Body of pancreas (tissue), 4 donors: ENCODE measurements around the gene ECEL1. TPM values are rescaled to one million over a fixed set of nuclear protein-coding genes. Genes with fewer than 3 reads are reported as not detected.

ENCODE experiments used
- ATAC-seq: fragments of 150-250 bp; one replicate; pipeline ENCODE4 v1.9.1; 2016
- DNase-seq, 4 donors: peaks; one replicate each; pipeline ENCODE4 v3.0.0-alpha.2; 2019
- H3K27ac ChIP-seq, 4 donors: fragments of 200-600 bp; sonication (generic); 1 replicate in 3 of 4; 2 replicates in 1 of 4; pipeline versions ENCODE4 v1.5.1 to v1.6.1; 2016 to 2019; ENCODE audit warnings: mild to moderate bottlenecking in 1 of 4, mixed read lengths in 1 of 4, moderate library complexity in 1 of 4
- H3K27me3 ChIP-seq, 2 donors: fragments of 200-600 bp; sonication (generic); one replicate each; pipeline ENCODE4 v1.6.0; 2016; ENCODE audit warnings: mild to moderate bottlenecking in 1 of 2
- H3K36me3 ChIP-seq, 2 donors: fragments of 200-600 bp; sonication (generic); replicated peaks in 1 of 2; 2 replicates each; pipeline ENCODE4 v1.5.1; 2016; ENCODE audit warnings: low read depth in 2 of 2; ENCODE audit not compliant: insufficient read depth in 1 of 2
- H3K4me1 ChIP-seq: fragments of 200-600 bp; sonication (generic); one replicate; pipeline ENCODE4 v1.6.0; 2016
- H3K4me3 ChIP-seq, 2 donors: fragments of 200-600 bp; sonication (generic); 1 replicate in 1 of 2; 2 replicates in 1 of 2; pipeline ENCODE4 v1.5.1; 2016 to 2019
- H3K9me3 ChIP-seq, 3 donors: fragments of 200-600 bp; sonication (generic); 1 replicate in 2 of 3; 2 replicates in 1 of 3; pipeline ENCODE4 v1.5.1; 2016
- POLR2A ChIP-seq, 3 donors: fragments of 450-650 bp; IDR thresholded peaks; one replicate each; pipeline ENCODE4 v1.6.1; 2016; ENCODE audit warnings: antibody characterized with exemption in 3 of 3, mild to moderate bottlenecking in 2 of 3
- WGBS, 2 donors: methylation state at CpG; one replicate each; pipeline ENCODE4 v1.1.5; 2017; 5-methylcytosine and 5-hydroxymethylcytosine counted together
- intact Hi-C: fragments of 100-400 bp; cut with DNase I; formaldehyde crosslinking; loops from one replicate; pipeline ENCODE4 v1.15.1; 2023
- total RNA-seq, 2 donors: library from RNA; depleted of rRNA; stranded (reverse); fragments of >200 nt; gene quantifications; one replicate each; pipeline ENCODE4 v1.1.0, GENCODE V29; 2016
- TF ChIP-seq, protein P1 (sequence below), 7 experiments: fragments of 450-650 bp in 4 of 7; fragments of 200-600 bp in 3 of 7; sonication (generic) in 3 of 7; IDR thresholded peaks; one replicate each; pipeline ENCODE4 v1.5.1; 2016 to 2019; ENCODE audit warnings: antibody characterized with exemption in 7 of 7

ECEL1 gene
- total RNA-seq, 2 donors from 2014 or later = 0.26 TPM; not detected in 1

GRCh38 chr2:232524771-232525170 lies 37.1 kb upstream of the ECEL1 start:
- DNase-seq (no peak), ATAC-seq (no peak)
- Histone ChIP-seq H3K27ac (no peak overlapping the region), H3K27me3 (peaks cover 0 to 34% of the 10 kb centered on the region in 2 donors), H3K4me3 (no peak overlapping the region), H3K36me3 (no peaks in the 10 kb centered on the region), H3K9me3 (no peaks in the 10 kb centered on the region), H3K4me1 (peaks cover 31% of the 10 kb centered on the region)
- WGBS, 2 donors = 80 to 82% methylated on average over 4 to 5 of the region's 6 CpGs
- no peak for TF ChIP-seq POLR2A (IDR thresholded peaks at IDR 0.05)
- TF ChIP-seq, protein P1, sequence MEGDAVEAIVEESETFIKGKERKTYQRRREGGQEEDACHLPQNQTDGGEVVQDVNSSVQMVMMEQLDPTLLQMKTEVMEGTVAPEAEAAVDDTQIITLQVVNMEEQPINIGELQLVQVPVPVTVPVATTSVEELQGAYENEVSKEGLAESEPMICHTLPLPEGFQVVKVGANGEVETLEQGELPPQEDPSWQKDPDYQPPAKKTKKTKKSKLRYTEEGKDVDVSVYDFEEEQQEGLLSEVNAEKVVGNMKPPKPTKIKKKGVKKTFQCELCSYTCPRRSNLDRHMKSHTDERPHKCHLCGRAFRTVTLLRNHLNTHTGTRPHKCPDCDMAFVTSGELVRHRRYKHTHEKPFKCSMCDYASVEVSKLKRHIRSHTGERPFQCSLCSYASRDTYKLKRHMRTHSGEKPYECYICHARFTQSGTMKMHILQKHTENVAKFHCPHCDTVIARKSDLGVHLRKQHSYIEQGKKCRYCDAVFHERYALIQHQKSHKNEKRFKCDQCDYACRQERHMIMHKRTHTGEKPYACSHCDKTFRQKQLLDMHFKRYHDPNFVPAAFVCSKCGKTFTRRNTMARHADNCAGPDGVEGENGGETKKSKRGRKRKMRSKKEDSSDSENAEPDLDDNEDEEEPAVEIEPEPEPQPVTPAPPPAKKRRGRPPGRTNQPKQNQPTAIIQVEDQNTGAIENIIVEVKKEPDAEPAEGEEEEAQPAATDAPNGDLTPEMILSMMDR (IDR thresholded peaks at IDR 0.05) = no peak
- intact Hi-C loops = loop anchor here (5.0 to 10.0 kb wide), 2 partner anchors 77 to 620 kb away; no protein-coding TSS in a partner anchor

DNA sequence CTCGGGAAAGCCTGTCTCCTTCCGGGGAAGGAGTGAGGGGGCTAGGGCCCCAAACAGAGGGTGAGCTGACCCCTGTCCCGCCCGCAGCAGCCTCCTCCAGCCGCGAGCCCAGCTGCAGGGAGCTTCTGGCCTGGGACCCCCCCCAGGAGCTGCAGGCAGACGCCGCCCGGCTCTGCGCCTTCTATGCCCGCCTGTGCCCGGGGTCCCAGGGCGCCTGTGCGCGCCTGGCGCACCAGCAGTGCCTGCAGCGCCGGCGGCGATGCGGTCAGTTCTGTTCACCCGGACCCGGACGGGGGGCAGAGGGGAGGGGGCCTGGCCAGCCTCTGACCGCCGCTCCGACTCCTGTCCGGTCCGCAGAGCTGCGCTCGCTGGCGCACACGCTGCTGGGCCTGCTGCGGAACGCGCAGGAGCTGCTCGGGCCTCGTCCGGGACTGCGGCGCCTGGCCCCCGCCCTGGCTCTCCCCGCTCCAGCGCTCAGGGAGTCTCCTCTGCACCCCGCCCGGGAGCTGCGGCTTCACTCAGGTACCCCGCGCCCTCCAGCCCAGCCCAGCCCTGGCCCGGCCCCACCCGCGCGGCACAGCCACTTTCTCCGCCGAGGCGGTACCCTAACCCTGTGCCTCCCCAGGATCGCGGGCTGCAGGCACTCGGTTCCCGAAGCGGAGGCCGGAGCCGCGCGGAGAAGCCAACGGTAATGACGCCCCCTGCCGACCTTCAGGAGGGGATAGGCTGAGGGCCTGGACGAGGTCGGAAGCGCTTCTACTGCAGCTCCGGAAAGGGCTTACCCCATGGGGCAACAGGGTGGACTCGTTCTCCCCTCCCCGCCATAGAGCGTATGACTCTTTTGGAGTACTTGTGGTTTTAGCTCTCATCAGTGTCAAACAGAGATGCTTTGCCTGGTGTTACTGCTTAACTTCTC lies 36.3 kb upstream of the ECEL1 start:
- Histone ChIP-seq H3K36me3 (no peaks in the 10 kb centered on the region), H3K4me3 (no peak overlapping the region), H3K4me1 (peaks cover 31% of the 10 kb centered on the region), H3K27me3 (peaks cover 0 to 34% of the 10 kb centered on the region in 2 donors), H3K9me3 (no peaks in the 10 kb centered on the region), H3K27ac (no peak overlapping the region)
- TF ChIP-seq, protein P1 (IDR thresholded peaks at IDR 0.05) = no peak
- no peak for TF ChIP-seq POLR2A (IDR thresholded peaks at IDR 0.05)
- 3% methylated on average over 27 to 72 of the region's 75 CpGs for WGBS, 2 donors
- ATAC-seq (no peak), DNase-seq (peak in 2 of 4 donors; percentile 33 to 50)
- intact Hi-C loops = loop anchor here (5.0 to 10.0 kb wide), 2 partner anchors 77 to 619 kb away; no protein-coding TSS in a partner anchor

GRCh38 chr2:232523402-232523681 lies 35.7 kb upstream of the ECEL1 start:
- Histone ChIP-seq H3K9me3 (no peaks in the 10 kb centered on the region), H3K27ac (no peak overlapping the region), H3K36me3 (no peaks in the 10 kb centered on the region), H3K27me3 (peaks cover 0 to 34% of the 10 kb centered on the region in 2 donors), H3K4me1 (peaks cover 31% of the 10 kb centered on the region), H3K4me3 (no peak overlapping the region)
- WGBS, 2 donors = 10 to 11% methylated on average over 2 to 16 of the region's 16 CpGs
- no peak for DNase-seq
- TF ChIP-seq, protein P1 (IDR thresholded peaks at IDR 0.05) = no peak
- TF ChIP-seq POLR2A (IDR thresholded peaks at IDR 0.05) = no peak
- ATAC-seq = no peak
- intact Hi-C loops = loop anchor here (5.0 to 10.0 kb wide), 2 partner anchors 76 to 619 kb away; no protein-coding TSS in a partner anchor

DNA sequence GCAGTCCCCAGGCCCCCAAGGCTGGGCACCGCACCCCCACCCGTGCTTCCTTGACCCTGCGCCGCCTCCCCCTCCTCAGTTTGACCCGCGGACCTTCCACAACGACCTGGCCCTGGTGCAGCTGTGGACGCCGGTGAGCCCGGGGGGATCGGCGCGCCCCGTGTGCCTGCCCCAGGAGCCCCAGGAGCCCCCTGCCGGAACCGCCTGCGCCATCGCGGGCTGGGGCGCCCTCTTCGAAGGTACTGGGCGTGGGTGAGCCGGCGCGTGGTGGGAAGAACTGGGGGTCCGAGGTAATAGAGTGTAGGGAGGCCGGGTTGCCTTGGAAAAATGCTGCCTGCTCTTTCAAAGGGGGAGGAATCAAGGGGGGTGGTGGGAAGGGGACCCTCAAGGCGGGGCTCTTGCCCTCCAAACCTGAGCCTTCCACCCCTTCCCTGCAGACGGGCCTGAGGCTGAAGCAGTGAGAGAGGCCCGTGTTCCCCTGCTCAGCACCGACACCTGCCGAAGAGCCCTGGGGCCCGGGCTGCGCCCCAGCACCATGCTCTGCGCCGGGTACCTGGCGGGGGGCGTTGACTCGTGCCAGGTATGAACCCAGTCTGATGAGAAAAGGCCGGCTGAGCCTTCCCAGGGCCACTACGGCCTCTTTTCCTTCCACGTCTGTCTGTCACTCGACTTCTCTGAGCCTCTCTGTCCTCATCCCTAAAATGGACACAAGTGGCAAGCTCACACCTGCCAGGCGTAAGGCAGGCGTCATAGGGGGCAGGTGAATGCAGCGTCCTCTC lies 35.2 kb upstream of the ECEL1 start:
- DNase-seq = no peak
- H3K27me3 ChIP-seq = peaks cover 0 to 34% of the 10 kb centered on the region in 2 donors
- intact Hi-C loops = loop anchor here (5.0 to 10.0 kb wide), 2 partner anchors 76 to 618 kb away; no protein-coding TSS in a partner anchor
- no peak for ATAC-seq
- no peaks in the 10 kb centered on the region for H3K9me3 ChIP-seq
- H3K27ac ChIP-seq = no peak overlapping the region
- H3K4me3 ChIP-seq = no peak overlapping the region
- TF ChIP-seq, protein P1 (IDR thresholded peaks at IDR 0.05) = no peak
- no peak for TF ChIP-seq POLR2A (IDR thresholded peaks at IDR 0.05)
- WGBS, 2 donors = 2 to 15% methylated on average over 8 to 46 of the region's 46 CpGs
- peaks cover 31% of the 10 kb centered on the region for H3K4me1 ChIP-seq
- no peaks in the 10 kb centered on the region for H3K36me3 ChIP-seq
